GM19468 (cell line): ENCODE measurements around the gene NCAM2.
"Not testable (repeated sequence)": the region's sequence is repeated elsewhere in the genome, so short reads cannot be mapped to it uniquely, and the experiment has no call there.

Experiments used
- ATAC-seq: cut with Tn5 transposase; IDR thresholded peaks from one replicate; pipeline ENCODE4 v1.9.1; 2021; ENCODE audit warnings: mild to moderate bottlenecking, moderate library complexity, moderate number of reproducible peaks; ENCODE audit not compliant: unreplicated experiment; ENCODE audit errors: extremely low read depth

NCAM2 gene

GRCh38 chr21:21097466-21097865, 99.3 kb downstream of the NCAM2 start:
- no peak for ATAC-seq

GRCh38 chr21:21101911-21102310, 103.7 kb downstream of the NCAM2 start:
- ATAC-seq = no peak

- no peak for ATAC-seq
Observed at GRCh38 chr21:21102896-21103295, 104.7 kb downstream of the NCAM2 start.

- no peak for ATAC-seq
Observed at GRCh38 chr21:21103692-21104091, 105.5 kb downstream of the NCAM2 start.

- ATAC-seq = no peak
Observed at GRCh38 chr21:21109736-21110135, 111.5 kb downstream of the NCAM2 start.

GRCh38 chr21:21111309-21111920, 113.2 kb downstream of the NCAM2 start:
- no peak for ATAC-seq

- no peak for ATAC-seq
Observed at GRCh38 chr21:21114461-21114860, 116.3 kb downstream of the NCAM2 start.

GRCh38 chr21:21119091-21119490, 120.9 kb downstream of the NCAM2 start:
- ATAC-seq = no peak

- no peak for ATAC-seq
Observed at GRCh38 chr21:21122680-21123079, 124.5 kb downstream of the NCAM2 start.

GRCh38 chr21:21132390-21132789, 134.2 kb downstream of the NCAM2 start:
- ATAC-seq = no peak

- no peak for ATAC-seq
Observed at GRCh38 chr21:21137986-21138385, 139.8 kb downstream of the NCAM2 start.

- ATAC-seq = no peak
Observed at GRCh38 chr21:21146587-21147373, 148.6 kb downstream of the NCAM2 start.

GRCh38 chr21:21147374-21147745, 149.2 kb downstream of the NCAM2 start:
- ATAC-seq = no peak

GRCh38 chr21:21148009-21148408, 149.8 kb downstream of the NCAM2 start:
- ATAC-seq = no peak

GRCh38 chr21:21148514-21148913, 150.3 kb downstream of the NCAM2 start:
- ATAC-seq = no peak

GRCh38 chr21:21149445-21149844, 151.2 kb downstream of the NCAM2 start:
- not testable (repeated sequence) for ATAC-seq

- no peak for ATAC-seq
Observed at GRCh38 chr21:21151231-21151630, 153.0 kb downstream of the NCAM2 start.

- ATAC-seq = no peak
Observed at GRCh38 chr21:21156397-21156796, 158.2 kb downstream of the NCAM2 start.

GRCh38 chr21:21156957-21157356, 158.7 kb downstream of the NCAM2 start:
- ATAC-seq = no peak

GRCh38 chr21:21158376-21158918, 160.2 kb downstream of the NCAM2 start:
- no peak for ATAC-seq

- ATAC-seq = no peak
Observed at GRCh38 chr21:21159253-21159899, 161.2 kb downstream of the NCAM2 start.
